ENCODE results near the gene JAKMIP3. TPM values are rescaled to one million over a fixed set of nuclear protein-coding genes. Genes with fewer than 3 reads are reported as not detected.

The JAKMIP3 gene
- total RNA-seq, 1 experiment from 2014 or later: 0.17 TPM

DNA sequence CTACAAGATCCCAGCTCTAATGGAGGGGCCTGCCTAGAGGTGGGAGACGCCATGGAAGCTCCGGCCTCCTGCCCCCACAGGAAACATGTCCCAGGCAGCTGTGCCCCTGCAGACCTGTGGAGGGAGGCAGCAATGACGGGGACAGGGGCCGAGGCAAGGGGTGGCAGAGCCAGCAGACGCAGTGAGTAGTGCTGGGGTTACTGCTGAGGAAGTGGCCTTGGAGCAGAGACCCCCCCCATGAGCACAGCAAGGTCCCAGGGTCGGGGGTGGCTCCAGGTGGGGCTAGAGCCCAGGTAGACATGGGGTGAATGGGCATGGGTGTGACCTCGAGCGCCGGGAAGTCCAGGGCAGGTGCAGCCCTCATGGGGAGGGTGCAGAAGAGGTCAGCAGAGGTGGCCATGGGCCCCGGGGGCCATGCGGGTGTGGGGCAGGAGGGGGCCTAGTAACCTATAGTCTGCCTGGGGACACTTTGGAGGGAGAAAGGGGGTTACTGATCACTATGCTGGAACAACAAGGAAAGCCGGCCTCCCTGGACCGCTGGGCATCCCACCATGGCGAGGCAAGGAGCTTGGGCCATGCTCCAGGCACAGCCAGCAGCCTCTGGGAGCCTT is 45.5 kb downstream of the JAKMIP3 start:
- H3K79me2 ChIP-seq (ENCODE audit: insufficient read depth, low read length): no peaks in the 10 kb centered on the region
- no TSS peak for BruUV-seq (replicated peaks)
- H3K27ac ChIP-seq (ENCODE audit: low read depth, low read length): no peak overlapping the region
- H3K4me1 ChIP-seq (ENCODE audit: control insufficient read depth in 1 of 2, insufficient read depth in 2 of 2, low read length in 2 of 2): no peaks in the 10 kb centered on the region
- no peaks in the 10 kb centered on the region for H3K36me3 ChIP-seq (ENCODE audit: control insufficient read depth in 1 of 2, insufficient read depth in 2 of 2, low read length in 2 of 2)
- no peak overlapping the region for H3K4me2 ChIP-seq (ENCODE audit: low read length)
- no peaks in the 10 kb centered on the region for H3K9me3 ChIP-seq (ENCODE audit: control insufficient read depth in 1 of 2, insufficient read depth in 1 of 2, low read depth in 1 of 2, low read length in 2 of 2)
- no peak overlapping the region for H3K4me3 ChIP-seq (replicated peaks in 1 of 2; ENCODE audit: low read depth in 1 of 2, low read length in 2 of 2)
- ATAC-seq (no peak), DNase-seq (ENCODE audit: low read depth, low spot score) (no peak)
- no peaks in the 10 kb centered on the region for H3K9me2 ChIP-seq (ENCODE audit: insufficient read depth)
- no peaks in the 10 kb centered on the region for H3K27me3 ChIP-seq (ENCODE audit: insufficient read depth, low read length)
- H3K9ac ChIP-seq (ENCODE audit: low read length): no peak overlapping the region
- ChIA-PET POLR2A (no interaction called here), CTCF (no interaction called here), RAD21 (ENCODE audit: low non-redundant PET in 1 of 2, low total read pairs in 2 of 2, uncharacterized antibody in 2 of 2, unreplicated experiment in 2 of 2) (no interaction called here)
- H4K20me1 ChIP-seq (ENCODE audit: insufficient read depth): no peaks in the 10 kb centered on the region
- intact Hi-C loops (cut with micrococcal nuclease): no loop called here
- TF ChIP-seq TCF7L2 (IDR thresholded peaks at IDR 0.05; ENCODE audit: borderline replicate concordance, extremely low read depth, insufficient read depth, insufficient read length): no peak
- no peak for TF ChIP-seq SRF (IDR thresholded peaks at IDR 0.05; ENCODE audit: low read depth)
- TF ChIP-seq, protein P1, sequence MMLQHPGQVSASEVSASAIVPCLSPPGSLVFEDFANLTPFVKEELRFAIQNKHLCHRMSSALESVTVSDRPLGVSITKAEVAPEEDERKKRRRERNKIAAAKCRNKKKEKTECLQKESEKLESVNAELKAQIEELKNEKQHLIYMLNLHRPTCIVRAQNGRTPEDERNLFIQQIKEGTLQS (IDR thresholded peaks at IDR 0.05): no peak
- H2AFZ ChIP-seq (ENCODE audit: low read depth, low read length, poor library complexity, severe bottlenecking): no peak overlapping the region

DNA sequence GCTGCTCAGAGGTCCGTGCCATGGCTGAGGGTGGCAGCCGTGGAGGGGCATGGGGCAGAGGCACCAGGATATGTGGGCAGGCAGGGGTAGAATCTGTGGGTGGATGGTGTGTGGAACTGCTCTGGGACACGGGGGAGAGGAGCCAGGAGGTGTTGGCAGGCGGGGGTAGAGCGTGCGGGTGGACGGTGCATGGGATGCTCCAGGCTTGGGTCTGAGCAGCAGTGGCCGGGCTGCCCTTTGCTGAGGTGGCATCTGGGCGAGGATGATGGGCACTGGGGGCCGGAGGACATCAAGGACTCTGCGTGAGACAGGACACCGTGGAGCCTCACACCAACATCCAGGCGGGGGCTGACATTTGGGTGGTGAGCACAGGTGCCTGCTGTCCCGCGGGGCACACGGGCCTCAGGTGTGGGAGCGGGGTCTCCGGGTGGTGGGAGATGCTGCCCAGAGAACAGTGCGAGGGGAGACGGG is 46.2 kb downstream of the JAKMIP3 start:
- H3K27ac ChIP-seq (ENCODE audit: low read depth, low read length): no peak overlapping the region
- no peaks in the 10 kb centered on the region for H3K79me2 ChIP-seq (ENCODE audit: insufficient read depth, low read length)
- no peak overlapping the region for H3K4me2 ChIP-seq (ENCODE audit: low read length)
- H3K9me3 ChIP-seq (ENCODE audit: control insufficient read depth in 1 of 2, insufficient read depth in 1 of 2, low read depth in 1 of 2, low read length in 2 of 2): no peaks in the 10 kb centered on the region
- no peaks in the 10 kb centered on the region for H3K4me1 ChIP-seq (ENCODE audit: control insufficient read depth in 1 of 2, insufficient read depth in 2 of 2, low read length in 2 of 2)
- H3K9ac ChIP-seq (ENCODE audit: low read length): no peak overlapping the region
- RAD21 ChIA-PET (ENCODE audit: low non-redundant PET in 1 of 2, low total read pairs in 2 of 2, uncharacterized antibody in 2 of 2, unreplicated experiment in 2 of 2): no interaction called here
- TF ChIP-seq JUND (IDR thresholded peaks at IDR 0.05) (no peak), CEBPB (IDR thresholded peaks at IDR 0.05; ENCODE audit: low read depth) (no peak), YY1 (IDR thresholded peaks at IDR 0.05; ENCODE audit: extremely low read depth, insufficient replicate concordance, low read depth, low read length) (no peak)
- TF ChIP-seq, protein P2, sequence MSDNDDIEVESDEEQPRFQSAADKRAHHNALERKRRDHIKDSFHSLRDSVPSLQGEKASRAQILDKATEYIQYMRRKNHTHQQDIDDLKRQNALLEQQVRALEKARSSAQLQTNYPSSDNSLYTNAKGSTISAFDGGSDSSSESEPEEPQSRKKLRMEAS (IDR thresholded peaks at IDR 0.05): no peak
- TF ChIP-seq, protein P1 (IDR thresholded peaks at IDR 0.05): no peak
- no peak overlapping the region for H3K4me3 ChIP-seq (replicated peaks in 1 of 2; ENCODE audit: low read depth in 1 of 2, low read length in 2 of 2)
- H4K20me1 ChIP-seq (ENCODE audit: insufficient read depth): no peaks in the 10 kb centered on the region
- DNase-seq (ENCODE audit: low read depth, low spot score) (no peak), ATAC-seq (no peak)
- BruUV-seq (replicated peaks): no TSS peak
- intact Hi-C loops (cut with micrococcal nuclease): no loop called here
- CTCF ChIA-PET: no interaction called here
- no peak overlapping the region for H2AFZ ChIP-seq (ENCODE audit: low read depth, low read length, poor library complexity, severe bottlenecking)
- H3K36me3 ChIP-seq (ENCODE audit: control insufficient read depth in 1 of 2, insufficient read depth in 2 of 2, low read length in 2 of 2): no peaks in the 10 kb centered on the region
- H3K27me3 ChIP-seq (ENCODE audit: insufficient read depth, low read length): no peaks in the 10 kb centered on the region
- POLR2A ChIA-PET: no interaction called here
- no peaks in the 10 kb centered on the region for H3K9me2 ChIP-seq (ENCODE audit: insufficient read depth)
